ENCODE measurements around the gene ZBTB17. TPM values are rescaled to one million over a fixed set of nuclear protein-coding genes. Genes with fewer than 3 reads are reported as not detected.

Gene ZBTB17
- total and polyA plus RNA-seq, 2 experiments from 2014 or later, result 16.8 to 32.3 TPM

DNA sequence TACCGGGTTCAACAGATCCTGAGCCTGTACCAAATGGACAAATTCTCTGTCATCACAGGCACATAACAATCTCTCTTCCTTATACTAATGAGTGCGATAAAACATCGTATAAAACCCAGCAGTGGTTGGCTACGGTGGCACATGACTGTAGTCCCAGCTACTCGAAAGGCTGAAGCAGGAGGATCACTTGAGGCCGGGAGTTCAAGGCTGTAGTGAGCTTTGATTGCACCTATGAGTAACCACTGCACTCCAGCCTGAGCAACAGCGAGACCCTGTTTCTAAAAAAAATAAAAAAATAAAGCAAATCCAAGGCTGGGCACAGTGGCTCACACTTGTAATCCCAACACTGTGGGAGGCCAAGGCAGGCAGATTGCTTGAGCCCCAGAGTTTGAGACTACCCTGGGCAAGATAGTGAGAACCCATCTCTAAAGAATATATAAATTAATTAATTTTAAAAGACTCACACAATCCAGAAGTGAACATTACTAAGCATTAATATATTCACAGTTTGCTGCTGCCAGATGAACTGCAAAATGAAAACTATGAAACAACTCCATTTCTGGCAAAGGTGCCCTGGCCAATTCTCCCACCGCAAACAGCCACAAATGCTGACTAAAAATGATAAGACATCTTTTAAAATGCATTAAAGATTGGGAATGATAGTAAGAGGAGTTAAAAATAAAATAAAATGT, 13.1 kb downstream of the ZBTB17 start:
- Histone ChIP-seq H3K4me1 (ENCODE audit: insufficient read depth) (peaks cover 8% of the 10 kb centered on the region), H3K4me2 (no peak overlapping the region), H2AFZ (no peak overlapping the region), H3K4me3 (no peak overlapping the region), H3K9me2 (replicated peaks; ENCODE audit: insufficient read depth) (no peaks in the 10 kb centered on the region), H4K20me1 (ENCODE audit: insufficient read depth, poor library complexity, severe bottlenecking) (peaks cover 18% of the 10 kb centered on the region), H3K36me3 (replicated peaks; ENCODE audit: insufficient read depth, low read depth) (no peaks in the 10 kb centered on the region), H3K27ac (no peak overlapping the region), H3K9me3 (ENCODE audit: low read depth) (no peaks in the 10 kb centered on the region), H3K27me3 (no peaks in the 10 kb centered on the region), H3K79me2 (peaks cover 85% of the 10 kb centered on the region)
- no peak for TF ChIP-seq EZH2phosphoT487 (IDR thresholded peaks at IDR 0.05; ENCODE audit: low read depth, severe bottlenecking, unreplicated experiment)
- TF ChIP-seq, protein P1, sequence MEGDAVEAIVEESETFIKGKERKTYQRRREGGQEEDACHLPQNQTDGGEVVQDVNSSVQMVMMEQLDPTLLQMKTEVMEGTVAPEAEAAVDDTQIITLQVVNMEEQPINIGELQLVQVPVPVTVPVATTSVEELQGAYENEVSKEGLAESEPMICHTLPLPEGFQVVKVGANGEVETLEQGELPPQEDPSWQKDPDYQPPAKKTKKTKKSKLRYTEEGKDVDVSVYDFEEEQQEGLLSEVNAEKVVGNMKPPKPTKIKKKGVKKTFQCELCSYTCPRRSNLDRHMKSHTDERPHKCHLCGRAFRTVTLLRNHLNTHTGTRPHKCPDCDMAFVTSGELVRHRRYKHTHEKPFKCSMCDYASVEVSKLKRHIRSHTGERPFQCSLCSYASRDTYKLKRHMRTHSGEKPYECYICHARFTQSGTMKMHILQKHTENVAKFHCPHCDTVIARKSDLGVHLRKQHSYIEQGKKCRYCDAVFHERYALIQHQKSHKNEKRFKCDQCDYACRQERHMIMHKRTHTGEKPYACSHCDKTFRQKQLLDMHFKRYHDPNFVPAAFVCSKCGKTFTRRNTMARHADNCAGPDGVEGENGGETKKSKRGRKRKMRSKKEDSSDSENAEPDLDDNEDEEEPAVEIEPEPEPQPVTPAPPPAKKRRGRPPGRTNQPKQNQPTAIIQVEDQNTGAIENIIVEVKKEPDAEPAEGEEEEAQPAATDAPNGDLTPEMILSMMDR (IDR thresholded peaks at IDR 0.05; ENCODE audit: poor library complexity), result no peak
- no peak for TF ChIP-seq EZH2 (IDR thresholded peaks at IDR 0.05; ENCODE audit: borderline replicate concordance)
- no peak for DNase-seq (ENCODE audit: low spot score)
- WGBS (ENCODE audit: low lambda C conversion rate, missing lambda C conversion rate), result 91% methylated on average over 8 of the region's 8 CpGs

DNA sequence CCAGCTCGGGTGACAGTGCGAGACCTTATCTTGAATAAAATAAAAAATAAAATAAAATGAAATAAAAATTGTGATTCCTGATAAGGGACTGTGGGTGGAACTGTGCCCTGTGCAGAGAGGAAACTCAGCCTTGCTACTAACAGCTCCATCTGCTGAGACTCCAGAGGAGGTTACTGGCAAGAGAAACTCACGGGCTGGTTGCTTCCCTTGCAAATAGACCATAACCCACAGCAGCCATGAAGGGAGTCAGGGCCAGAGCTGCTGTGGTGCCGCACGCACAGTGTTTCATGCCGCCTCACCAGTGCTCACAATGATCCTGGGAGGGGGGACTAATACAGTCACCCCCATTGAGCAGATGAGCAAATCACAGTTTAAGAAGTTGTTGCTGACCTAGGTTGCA, 13.7 kb downstream of the ZBTB17 start:
- H3K79me2 ChIP-seq, result peaks cover 83% of the 10 kb centered on the region
- DNase-seq (ENCODE audit: low spot score), result no peak
- TF ChIP-seq EZH2 (IDR thresholded peaks at IDR 0.05; ENCODE audit: borderline replicate concordance), result no peak
- no peak for TF ChIP-seq EZH2phosphoT487 (IDR thresholded peaks at IDR 0.05; ENCODE audit: low read depth, severe bottlenecking, unreplicated experiment)
- TF ChIP-seq, protein P1 (IDR thresholded peaks at IDR 0.05; ENCODE audit: poor library complexity), result no peak
- H3K27ac ChIP-seq, result no peak overlapping the region
- no peak overlapping the region for H3K4me2 ChIP-seq
- no peak overlapping the region for H2AFZ ChIP-seq
- no peaks in the 10 kb centered on the region for H3K36me3 ChIP-seq (replicated peaks; ENCODE audit: insufficient read depth, low read depth)
- H3K4me1 ChIP-seq (ENCODE audit: insufficient read depth), result peaks cover 8% of the 10 kb centered on the region
- no peaks in the 10 kb centered on the region for H3K9me2 ChIP-seq (replicated peaks; ENCODE audit: insufficient read depth)
- no peaks in the 10 kb centered on the region for H3K27me3 ChIP-seq
- H3K9me3 ChIP-seq (ENCODE audit: low read depth), result no peaks in the 10 kb centered on the region
- no peak overlapping the region for H3K4me3 ChIP-seq
- peaks cover 14% of the 10 kb centered on the region for H4K20me1 ChIP-seq (ENCODE audit: insufficient read depth, poor library complexity, severe bottlenecking)
- WGBS (ENCODE audit: low lambda C conversion rate, missing lambda C conversion rate), result 95% methylated on average over 6 of the region's 6 CpGs

DNA sequence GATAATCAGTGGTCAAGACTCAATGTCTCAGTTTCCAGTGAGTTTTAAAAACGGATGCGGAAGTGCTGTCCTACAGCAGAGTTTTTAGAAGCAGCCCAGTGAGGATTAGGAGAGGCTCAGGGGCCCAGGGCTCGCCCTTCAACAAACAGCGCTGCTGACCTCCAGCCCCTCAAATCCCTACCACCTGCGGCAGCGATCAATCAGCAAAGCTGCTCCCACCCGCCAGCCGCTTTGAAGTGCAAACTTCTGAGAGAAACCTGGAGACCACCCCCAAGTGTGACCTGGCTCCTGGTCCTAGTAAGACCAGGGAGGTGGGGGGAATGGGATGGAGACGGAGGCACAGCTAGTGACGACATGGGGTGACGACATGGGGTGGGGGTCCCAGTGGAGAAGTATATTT, 14.4 kb downstream of the ZBTB17 start:
- Histone ChIP-seq H3K4me1 (ENCODE audit: insufficient read depth) (peaks cover 6% of the 10 kb centered on the region), H3K4me3 (no peak overlapping the region), H3K79me2 (peaks cover 82% of the 10 kb centered on the region), H3K27me3 (no peaks in the 10 kb centered on the region), H2AFZ (no peak overlapping the region), H3K4me2 (no peak overlapping the region), H3K9me2 (replicated peaks; ENCODE audit: insufficient read depth) (no peaks in the 10 kb centered on the region), H3K27ac (no peak overlapping the region), H3K36me3 (replicated peaks; ENCODE audit: insufficient read depth, low read depth) (no peaks in the 10 kb centered on the region), H3K9me3 (ENCODE audit: low read depth) (no peaks in the 10 kb centered on the region), H4K20me1 (ENCODE audit: insufficient read depth, poor library complexity, severe bottlenecking) (peaks cover 14% of the 10 kb centered on the region)
- TF ChIP-seq, protein P1 (IDR thresholded peaks at IDR 0.05; ENCODE audit: poor library complexity), result no peak
- TF ChIP-seq EZH2 (IDR thresholded peaks at IDR 0.05; ENCODE audit: borderline replicate concordance) (no peak), EZH2phosphoT487 (IDR thresholded peaks at IDR 0.05; ENCODE audit: low read depth, severe bottlenecking, unreplicated experiment) (no peak)
- 61% methylated on average over 11 of the region's 11 CpGs for WGBS (ENCODE audit: low lambda C conversion rate, missing lambda C conversion rate)
- no peak for DNase-seq (ENCODE audit: low spot score)

Data from hepatocyte (in vitro differentiated cells).